K562 (cell line): ENCODE measurements around the gene ANK3. TPM values are rescaled to one million over a fixed set of nuclear protein-coding genes. Genes with fewer than 3 reads are reported as not detected.

Experiments used
- ARID2 ChIP-seq: fragments of 450-650 bp; IDR thresholded peaks from 2 replicates; pipeline ENCODE4 v1.6.1; 2017; ENCODE audit warnings: antibody characterized with exemption, mild to moderate bottlenecking
- BRF1 ChIP-seq: IDR thresholded peaks from 3 replicates; pipeline ENCODE4 v1.6.1; 2011; ENCODE audit warnings: borderline replicate concordance, mild to moderate bottlenecking; ENCODE audit not compliant: insufficient read length; ENCODE audit errors: extremely low read depth
- CHD4 ChIP-seq: fragments of 200-600 bp; sonication (generic); IDR thresholded peaks from 3 replicates; pipeline ENCODE4 v1.6.1; 2012; ENCODE audit warnings: low read depth, mild to moderate bottlenecking, mixed read lengths, low read length, inconsistent platforms; ENCODE audit not compliant: insufficient read depth, insufficient replicate concordance, poor library complexity, severe bottlenecking
- ESRRB ChIP-seq: fragments of 250-450 bp; sonication (Bioruptor Pico); IDR thresholded peaks from 2 replicates; pipeline ENCODE4 v1.5.0; 2020; ENCODE audit warnings: mild to moderate bottlenecking, moderate library complexity, borderline replicate concordance
- MBD2 ChIP-seq: sonication (generic); IDR thresholded peaks from 2 replicates; pipeline ENCODE4 v1.6.1; 2016; ENCODE audit warnings: low read depth, borderline replicate concordance
- MCM2 ChIP-seq: fragments of 450-650 bp; IDR thresholded peaks from 2 replicates; pipeline ENCODE4 v1.6.1; 2017; ENCODE audit warnings: low read depth, mild to moderate bottlenecking
- MXI1 ChIP-seq: IDR thresholded peaks from 2 replicates; pipeline ENCODE4 v1.6.1; 2011; ENCODE audit warnings: low read depth, mild to moderate bottlenecking, improper control_type of control experiment, low read length
- MYBL2 ChIP-seq, 2 experiments: fragments of 450-650 bp in 1 of 2; sonication (generic) in 1 of 2; formaldehyde crosslinking in 1 of 2; IDR thresholded peaks; 2 replicates each; pipeline versions ENCODE4 v1.6.1 to v1.8.1; 2017 to 2022; ENCODE audit warnings: borderline replicate concordance in 1 of 2, inconsistent platforms in 1 of 2, low read depth in 1 of 2, mild to moderate bottlenecking in 1 of 2, missing genetic modification reagents in 1 of 2, moderate library complexity in 1 of 2
- NFATC3 ChIP-seq: fragments of 450-650 bp; IDR thresholded peaks from 2 replicates; pipeline ENCODE4 v1.6.1; 2017; ENCODE audit warnings: mild to moderate bottlenecking
- PTRF ChIP-seq: fragments of 450-650 bp; IDR thresholded peaks from 2 replicates; pipeline ENCODE4 v1.6.1; 2016; ENCODE audit warnings: mild to moderate bottlenecking, missing genetic modification characterization, missing compliant biosample characterization
- ZNF408 ChIP-seq: fragments of 250-450 bp; sonication (Bioruptor Pico); IDR thresholded peaks from 2 replicates; pipeline ENCODE4 v1.4.0; 2020; ENCODE audit warnings: low read depth, mild to moderate bottlenecking, moderate library complexity
- polyA plus RNA-seq, 8 experiments: library from polyadenylated mRNA; depleted of rRNA in 4 of 8; stranded (reverse) in 5 of 8; unstranded in 3 of 8; fragments of >200 nt; fragmentation: Nextera tagmentation in 2 of 8; fragmentation: Illumina TruSeq in 1 of 8; extraction: Ambion mirVana in 2 of 8; extraction: Trizol in 1 of 8; gene quantifications; 2 replicates each; pipeline versions ENCODE4 v1.2.1 to v1.2.3, GENCODE V29; 2011 to 2014; ENCODE audit warnings: inconsistent platforms in 1 of 8, missing spikeins in 1 of 8
- total RNA-seq, 7 experiments: library from RNA; depleted of rRNA in 6 of 7; stranded (reverse); fragments of >200 nt in 6 of 7; fragmentation: Illumina TruSeq in 2 of 7; extraction: Trizol in 2 of 7; gene quantifications; 2 replicates each; pipeline versions ENCODE4 v1.2.1 to v1.2.3, GENCODE V29; 2011 to 2021; ENCODE audit warnings: low replicate concordance in 1 of 7
- TF ChIP-seq, protein P1 (sequence below), 2 experiments: fragments of 450-650 bp in 1 of 2; IDR thresholded peaks; 2 replicates each; pipeline ENCODE4 v1.6.1; 2011 to 2017; ENCODE audit warnings: low read depth in 2 of 2, antibody characterized with exemption in 1 of 2, borderline replicate concordance in 1 of 2, low read length in 1 of 2, mild to moderate bottlenecking in 1 of 2, mixed read lengths in 1 of 2; ENCODE audit not compliant: control insufficient read depth in 1 of 2
- TF ChIP-seq, protein P2 (sequence below): fragments of 250-450 bp; sonication (Bioruptor Pico); IDR thresholded peaks from 2 replicates; pipeline ENCODE4 v1.5.1; 2021; ENCODE audit warnings: mild to moderate bottlenecking
- TF ChIP-seq, protein P3 (sequence below): fragments of 250-450 bp; sonication (Bioruptor Pico); IDR thresholded peaks from 2 replicates; pipeline ENCODE4 v1.5.0; 2020; ENCODE audit warnings: mild to moderate bottlenecking
- TF ChIP-seq, protein P4 (sequence below): fragments of 450-650 bp; IDR thresholded peaks from one replicate; pipeline ENCODE4 v1.6.1; 2018; ENCODE audit warnings: mild to moderate bottlenecking, moderate library complexity; ENCODE audit not compliant: partially characterized antibody
- TF ChIP-seq, protein P5 (sequence below): sonication (generic); formaldehyde crosslinking; IDR thresholded peaks from 2 replicates; pipeline ENCODE4 v1.8.0; 2023; ENCODE audit warnings: mild to moderate bottlenecking, missing genetic modification reagents
- TF ChIP-seq, protein P6 (sequence below): fragments of 250-450 bp; sonication (Bioruptor Pico); IDR thresholded peaks from 2 replicates; pipeline ENCODE4 v1.8.0; 2021; ENCODE audit warnings: mild to moderate bottlenecking, moderate library complexity

ANK3 gene
- total and polyA plus RNA-seq, 9 of the 15 experiments (the other 6 are each of a cell fraction or from before 2014, with no cell fraction given): 10.0 to 32.3 (median 17.9) TPM

DNA sequence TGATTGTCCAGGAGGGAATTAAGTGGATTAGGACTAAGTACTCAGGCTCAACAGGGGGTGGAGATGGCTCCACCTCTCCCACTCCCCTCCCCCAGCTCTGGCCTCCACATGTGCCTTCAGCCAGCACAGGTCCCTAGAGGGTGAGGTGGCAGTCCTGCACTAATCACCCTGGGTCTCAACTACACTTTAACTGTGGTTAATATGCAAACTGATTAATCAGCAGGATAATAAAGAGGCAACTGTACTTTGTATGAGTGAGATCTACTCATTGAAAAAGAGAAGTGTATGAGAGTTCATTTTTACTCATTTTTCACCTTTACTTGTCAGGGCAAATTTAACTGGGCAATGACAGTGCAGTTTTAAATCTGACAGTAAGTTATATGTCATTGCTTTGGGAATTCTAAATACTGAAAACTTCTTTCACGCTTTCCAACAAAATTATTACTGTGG lies 259.5 kb downstream of the ANK3 start (continued):
- TF ChIP-seq, protein P1, sequence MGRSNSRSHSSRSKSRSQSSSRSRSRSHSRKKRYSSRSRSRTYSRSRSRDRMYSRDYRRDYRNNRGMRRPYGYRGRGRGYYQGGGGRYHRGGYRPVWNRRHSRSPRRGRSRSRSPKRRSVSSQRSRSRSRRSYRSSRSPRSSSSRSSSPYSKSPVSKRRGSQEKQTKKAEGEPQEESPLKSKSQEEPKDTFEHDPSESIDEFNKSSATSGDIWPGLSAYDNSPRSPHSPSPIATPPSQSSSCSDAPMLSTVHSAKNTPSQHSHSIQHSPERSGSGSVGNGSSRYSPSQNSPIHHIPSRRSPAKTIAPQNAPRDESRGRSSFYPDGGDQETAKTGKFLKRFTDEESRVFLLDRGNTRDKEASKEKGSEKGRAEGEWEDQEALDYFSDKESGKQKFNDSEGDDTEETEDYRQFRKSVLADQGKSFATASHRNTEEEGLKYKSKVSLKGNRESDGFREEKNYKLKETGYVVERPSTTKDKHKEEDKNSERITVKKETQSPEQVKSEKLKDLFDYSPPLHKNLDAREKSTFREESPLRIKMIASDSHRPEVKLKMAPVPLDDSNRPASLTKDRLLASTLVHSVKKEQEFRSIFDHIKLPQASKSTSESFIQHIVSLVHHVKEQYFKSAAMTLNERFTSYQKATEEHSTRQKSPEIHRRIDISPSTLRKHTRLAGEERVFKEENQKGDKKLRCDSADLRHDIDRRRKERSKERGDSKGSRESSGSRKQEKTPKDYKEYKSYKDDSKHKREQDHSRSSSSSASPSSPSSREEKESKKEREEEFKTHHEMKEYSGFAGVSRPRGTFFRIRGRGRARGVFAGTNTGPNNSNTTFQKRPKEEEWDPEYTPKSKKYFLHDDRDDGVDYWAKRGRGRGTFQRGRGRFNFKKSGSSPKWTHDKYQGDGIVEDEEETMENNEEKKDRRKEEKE (IDR thresholded peaks at IDR 0.05; ENCODE audit: borderline replicate concordance in 1 of 2, control insufficient read depth in 1 of 2, low read depth in 2 of 2, low read length in 1 of 2): no peak
- TF ChIP-seq, protein P2, sequence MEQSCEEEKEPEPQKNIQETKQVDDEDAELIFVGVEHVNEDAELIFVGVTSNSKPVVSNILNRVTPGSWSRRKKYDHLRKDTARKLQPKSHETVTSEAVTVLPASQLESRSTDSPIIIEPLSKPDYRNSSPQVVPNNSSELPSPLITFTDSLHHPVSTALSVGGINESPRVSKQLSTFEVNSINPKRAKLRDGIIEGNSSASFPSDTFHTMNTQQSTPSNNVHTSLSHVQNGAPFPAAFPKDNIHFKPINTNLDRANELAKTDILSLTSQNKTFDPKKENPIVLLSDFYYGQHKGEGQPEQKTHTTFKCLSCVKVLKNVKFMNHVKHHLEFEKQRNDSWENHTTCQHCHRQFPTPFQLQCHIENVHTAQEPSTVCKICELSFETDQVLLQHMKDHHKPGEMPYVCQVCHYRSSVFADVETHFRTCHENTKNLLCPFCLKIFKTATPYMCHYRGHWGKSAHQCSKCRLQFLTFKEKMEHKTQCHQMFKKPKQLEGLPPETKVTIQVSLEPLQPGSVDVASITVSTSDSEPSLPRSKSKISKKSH: no peak
- TF ChIP-seq ARID2 (peak; percentile 74), MXI1 (no peak), NFATC3 (peak; percentile 39; the same call in 1 of the 2 replicates), BRF1 (no peak), MBD2 (no peak), MYBL2 (IDR thresholded peaks at IDR 0.05; ENCODE audit: low read depth) (no peak), MYBL2 (CRISPR knock-in tag; IDR thresholded peaks at IDR 0.05; ENCODE audit: borderline replicate concordance) (no peak), PTRF (tag) (no peak), ZNF408 (CRISPR knock-in tag) (no peak), CHD4 (no peak), ESRRB (CRISPR knock-in tag) (no peak), MCM2 (no peak)
- TF ChIP-seq, protein P3, sequence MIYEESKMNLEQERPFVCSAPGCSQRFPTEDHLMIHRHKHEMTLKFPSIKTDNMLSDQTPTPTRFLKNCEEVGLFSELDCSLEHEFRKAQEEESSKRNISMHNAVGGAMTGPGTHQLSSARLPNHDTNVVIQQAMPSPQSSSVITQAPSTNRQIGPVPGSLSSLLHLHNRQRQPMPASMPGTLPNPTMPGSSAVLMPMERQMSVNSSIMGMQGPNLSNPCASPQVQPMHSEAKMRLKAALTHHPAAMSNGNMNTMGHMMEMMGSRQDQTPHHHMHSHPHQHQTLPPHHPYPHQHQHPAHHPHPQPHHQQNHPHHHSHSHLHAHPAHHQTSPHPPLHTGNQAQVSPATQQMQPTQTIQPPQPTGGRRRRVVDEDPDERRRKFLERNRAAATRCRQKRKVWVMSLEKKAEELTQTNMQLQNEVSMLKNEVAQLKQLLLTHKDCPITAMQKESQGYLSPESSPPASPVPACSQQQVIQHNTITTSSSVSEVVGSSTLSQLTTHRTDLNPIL (CRISPR knock-in tag): no peak
- TF ChIP-seq, protein P4, sequence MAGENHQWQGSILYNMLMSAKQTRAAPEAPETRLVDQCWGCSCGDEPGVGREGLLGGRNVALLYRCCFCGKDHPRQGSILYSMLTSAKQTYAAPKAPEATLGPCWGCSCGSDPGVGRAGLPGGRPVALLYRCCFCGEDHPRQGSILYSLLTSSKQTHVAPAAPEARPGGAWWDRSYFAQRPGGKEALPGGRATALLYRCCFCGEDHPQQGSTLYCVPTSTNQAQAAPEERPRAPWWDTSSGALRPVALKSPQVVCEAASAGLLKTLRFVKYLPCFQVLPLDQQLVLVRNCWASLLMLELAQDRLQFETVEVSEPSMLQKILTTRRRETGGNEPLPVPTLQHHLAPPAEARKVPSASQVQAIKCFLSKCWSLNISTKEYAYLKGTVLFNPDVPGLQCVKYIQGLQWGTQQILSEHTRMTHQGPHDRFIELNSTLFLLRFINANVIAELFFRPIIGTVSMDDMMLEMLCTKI: no peak
- TF ChIP-seq, protein P5, sequence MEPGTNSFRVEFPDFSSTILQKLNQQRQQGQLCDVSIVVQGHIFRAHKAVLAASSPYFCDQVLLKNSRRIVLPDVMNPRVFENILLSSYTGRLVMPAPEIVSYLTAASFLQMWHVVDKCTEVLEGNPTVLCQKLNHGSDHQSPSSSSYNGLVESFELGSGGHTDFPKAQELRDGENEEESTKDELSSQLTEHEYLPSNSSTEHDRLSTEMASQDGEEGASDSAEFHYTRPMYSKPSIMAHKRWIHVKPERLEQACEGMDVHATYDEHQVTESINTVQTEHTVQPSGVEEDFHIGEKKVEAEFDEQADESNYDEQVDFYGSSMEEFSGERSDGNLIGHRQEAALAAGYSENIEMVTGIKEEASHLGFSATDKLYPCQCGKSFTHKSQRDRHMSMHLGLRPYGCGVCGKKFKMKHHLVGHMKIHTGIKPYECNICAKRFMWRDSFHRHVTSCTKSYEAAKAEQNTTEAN (CRISPR knock-in tag): no peak
- TF ChIP-seq, protein P6, sequence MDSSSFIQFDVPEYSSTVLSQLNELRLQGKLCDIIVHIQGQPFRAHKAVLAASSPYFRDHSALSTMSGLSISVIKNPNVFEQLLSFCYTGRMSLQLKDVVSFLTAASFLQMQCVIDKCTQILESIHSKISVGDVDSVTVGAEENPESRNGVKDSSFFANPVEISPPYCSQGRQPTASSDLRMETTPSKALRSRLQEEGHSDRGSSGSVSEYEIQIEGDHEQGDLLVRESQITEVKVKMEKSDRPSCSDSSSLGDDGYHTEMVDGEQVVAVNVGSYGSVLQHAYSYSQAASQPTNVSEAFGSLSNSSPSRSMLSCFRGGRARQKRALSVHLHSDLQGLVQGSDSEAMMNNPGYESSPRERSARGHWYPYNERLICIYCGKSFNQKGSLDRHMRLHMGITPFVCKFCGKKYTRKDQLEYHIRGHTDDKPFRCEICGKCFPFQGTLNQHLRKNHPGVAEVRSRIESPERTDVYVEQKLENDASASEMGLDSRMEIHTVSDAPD: no peak
